C4-2B (cell line): ENCODE data around the gene SNX15.

Experiments used
- CTCF ChIP-seq: fragments of 450-650 bp; conservative IDR thresholded peaks from 2 replicates; pipeline ENCODE4 v1.5.1; 2017; ENCODE audit warnings: mild to moderate bottlenecking
- ZFX ChIP-seq: fragments of 450-650 bp; IDR thresholded peaks from 2 replicates; pipeline ENCODE4 v1.6.1; 2017

- TF ChIP-seq CTCF: no peak
- TF ChIP-seq ZFX: no peak
These were observed 32.3 kb downstream of the SNX15 start for GRCh38 chr11:65059523-65059922.
